HepG2 (cell line): ENCODE measurements around the gene CDC42EP1. TPM values are rescaled to one million over a fixed set of nuclear protein-coding genes. Genes with fewer than 3 reads are reported as not detected.

Experiments used
- ATAC-seq: fragments of 200-7000 bp; cut with Tn5 transposase; 3 replicates; pipeline ENCODE4 v1.9.1; 2020; ENCODE audit warnings: mild to moderate bottlenecking, moderate library complexity
- BruUV-seq: library from RNA; stranded (reverse); fragments of 400-500 nt; replicated peaks from 2 replicates; lab custom pipeline; 2021; lab: Mats Ljungman, UMichigan
- CTCF ChIA-PET: fragments of 300-600 bp; formaldehyde crosslinking; extraction: SDS; loops from one replicate; lab custom pipeline; 2021; ENCODE audit warnings: low total read pairs, inconsistent platforms, low intra/inter-chr PET ratio; lab: Yijun Ruan, JAX
- POLR2A ChIA-PET: fragments of 350-600 bp; sonication (Branson Sonifier 250); formaldehyde crosslinking; loops from one replicate; lab custom pipeline; 2020; ENCODE audit warnings: antibody characterized with exemption, inconsistent platforms; lab: Yijun Ruan, JAX
- DNase-seq: peaks from one replicate; pipeline ENCODE4 v3.0.0-alpha.2; 2015; ENCODE audit warnings: low spot score
- FAIRE-seq: peaks from 3 replicates; lab custom pipeline; 2011; peaks lifted over from hg19 to GRCh38; lab: Jason Lieb, UNC
- H2AFZ ChIP-seq: one replicate; pipeline ENCODE4 v1.6.1; 2011; ENCODE audit warnings: low read length, inconsistent platforms
- H3K27ac ChIP-seq: fragments of 300-600 bp; 3 replicates; pipeline ENCODE4 v1.8.0; 2011; ENCODE audit warnings: mixed run types, mild to moderate bottlenecking, mixed read lengths, low read length, inconsistent platforms; ENCODE audit not compliant: insufficient read depth; ENCODE audit errors: extremely low read length
- H3K27me3 ChIP-seq, 2 experiments: fragments of 200-600 bp in 1 of 2; 2 replicates in 1 of 2; 3 replicates in 1 of 2; pipeline versions ENCODE4 v1.6.0 to v1.8.0; 2011; ENCODE audit warnings: low read length in 2 of 2, mild to moderate bottlenecking in 2 of 2, moderate library complexity in 2 of 2, inconsistent platforms in 1 of 2; ENCODE audit not compliant: insufficient read depth in 2 of 2, control insufficient read depth in 1 of 2
- H3K36me3 ChIP-seq, 2 experiments: fragments of 200-600 bp in 1 of 2; replicated peaks in 1 of 2; 2 replicates in 1 of 2; 3 replicates in 1 of 2; pipeline versions ENCODE4 v1.5.1 to v1.8.0; 2011; ENCODE audit warnings: low read length in 2 of 2, inconsistent platforms in 1 of 2; ENCODE audit not compliant: insufficient read depth in 2 of 2, control insufficient read depth in 1 of 2
- H3K4me1 ChIP-seq: 2 replicates; pipeline ENCODE4 v1.5.1; 2012; ENCODE audit warnings: low read length, inconsistent platforms; ENCODE audit not compliant: insufficient read depth
- H3K4me2 ChIP-seq: 2 replicates; pipeline ENCODE4 v1.6.0; 2011; ENCODE audit warnings: low read depth, low read length, inconsistent platforms
- H3K4me3 ChIP-seq, 3 experiments: fragments of 200-600 bp in 1 of 3; sonication (generic), shearing (Covaris generic) in 1 of 3; replicated peaks in 1 of 3; 2 replicates each; pipeline ENCODE4 v1.5.1; 2011 to 2016; ENCODE audit warnings: low read length in 3 of 3, inconsistent platforms in 2 of 3, low read depth in 2 of 3, mild to moderate bottlenecking in 2 of 3, control low read depth in 1 of 3, mixed read lengths in 1 of 3; ENCODE audit not compliant: insufficient read depth in 1 of 3
- H3K79me2 ChIP-seq: one replicate; pipeline ENCODE4 v1.6.1; 2011; ENCODE audit warnings: low read length, inconsistent platforms; ENCODE audit not compliant: insufficient read depth
- H3K9ac ChIP-seq: 2 replicates; pipeline ENCODE4 v1.6.0; 2011; ENCODE audit warnings: mild to moderate bottlenecking, low read depth, low read length, inconsistent platforms; ENCODE audit not compliant: insufficient read depth
- H3K9me3 ChIP-seq: 2 replicates; pipeline ENCODE4 v1.5.1; 2012; ENCODE audit warnings: mild to moderate bottlenecking, low read length
- H4K20me1 ChIP-seq: 2 replicates; pipeline ENCODE4 v1.6.0; 2011; ENCODE audit warnings: inconsistent platforms, mild to moderate bottlenecking, low read length, moderate library complexity; ENCODE audit not compliant: insufficient read depth
- AGO1 ChIP-seq: fragments of 200-400 bp; formaldehyde crosslinking; IDR thresholded peaks from 2 replicates; pipeline ENCODE4 v1.6.1; 2017; ENCODE audit warnings: mild to moderate bottlenecking, low read depth, low read length, moderate library complexity; ENCODE audit not compliant: poor library complexity, severe bottlenecking
- AGO2 ChIP-seq: fragments of 200-400 bp; formaldehyde crosslinking; optimal IDR thresholded peaks from 2 replicates; pipeline ENCODE3; 2017; ENCODE audit warnings: mild to moderate bottlenecking, low read depth, low read length, moderate library complexity
- ELK4 ChIP-seq: sonication (generic); formaldehyde crosslinking; IDR thresholded peaks from 2 replicates; pipeline ENCODE4 v1.9.0; 2021; ENCODE audit warnings: missing genetic modification reagents, borderline replicate concordance
- HNRNPL ChIP-seq: fragments of 200-400 bp; formaldehyde crosslinking; IDR thresholded peaks from 2 replicates; pipeline ENCODE4 v1.6.1; 2017; ENCODE audit warnings: mild to moderate bottlenecking, low read depth, low read length
- KDM2A ChIP-seq: sonication (generic); formaldehyde crosslinking; IDR thresholded peaks from 2 replicates; pipeline ENCODE4 v1.4.0; 2020; ENCODE audit warnings: low read depth, missing genetic modification reagents, borderline replicate concordance
- KLF13 ChIP-seq: sonication (generic); formaldehyde crosslinking; IDR thresholded peaks from 2 replicates; pipeline ENCODE4 v1.4.0; 2020; ENCODE audit warnings: mild to moderate bottlenecking, missing genetic modification reagents
- POLR2A ChIP-seq, 2 experiments: IDR thresholded peaks; 2 replicates each; pipeline ENCODE4 v1.6.1; 2011; ENCODE audit warnings: low read depth in 2 of 2, low read length in 2 of 2, mild to moderate bottlenecking in 1 of 2, moderate library complexity in 1 of 2; ENCODE audit not compliant: insufficient read depth in 1 of 2
- RBM22 ChIP-seq: fragments of 200-400 bp; formaldehyde crosslinking; optimal IDR thresholded peaks from 2 replicates; pipeline ENCODE3; 2017; ENCODE audit warnings: mild to moderate bottlenecking, low read length, moderate library complexity
- ZNF629 ChIP-seq: sonication (generic); formaldehyde crosslinking; conservative IDR thresholded peaks from 2 replicates; pipeline ENCODE4 v1.5.0; 2020; ENCODE audit warnings: missing genetic modification reagents
- WGBS: methylation state at CpG from one replicate; pipeline ENCODE4 v1.1.6; 2017; ENCODE audit warnings: low lambda C conversion rate; 5-methylcytosine and 5-hydroxymethylcytosine counted together
- in situ Hi-C: cut with HindIII; loops from 2 replicates; pipeline ENCODE4 v1.10.0; 2017; ENCODE audit warnings: low pct_unique_long_range_greater_than_20kb; ENCODE audit not compliant: extremely low pct_ligation_motif_present
- intact Hi-C: fragments of 100-400 bp; cut with micrococcal nuclease; formaldehyde crosslinking; loops from one replicate; pipeline ENCODE4 v1.10.0; 2022; ENCODE audit not compliant: unreplicated experiment
- polyA plus RNA-seq, 8 experiments: library from polyadenylated mRNA; depleted of rRNA in 3 of 8; stranded (reverse) in 7 of 8; unstranded in 1 of 8; fragments of >200 nt; fragmentation: Illumina TruSeq in 4 of 8; extraction: Trizol in 4 of 8; gene quantifications; 2 replicates each; pipeline versions ENCODE4 v1.2.1 to v1.2.3, GENCODE V29; 2011 to 2016; ENCODE audit warnings: low read depth in 4 of 8, missing spikeins in 1 of 8, mixed read lengths in 1 of 8; ENCODE audit not compliant: insufficient read depth in 1 of 8
- total RNA-seq, 5 experiments: library from RNA; depleted of rRNA; stranded (reverse); fragments of >200 nt; fragmentation: Illumina TruSeq; extraction: Trizol; gene quantifications; 2 replicates each; pipeline ENCODE4 v1.2.3, GENCODE V29; 2016; ENCODE audit warnings: low read depth in 1 of 5

CDC42EP1 gene
- total and polyA plus RNA-seq, 2 of the 13 experiments (the other 11 are each of a cell fraction or from before 2014, with no cell fraction given), result 17.1 to 29.5 TPM

- intact Hi-C loops (no loop called here), in situ Hi-C loops (loop anchor here (5.0 kb wide), 1 partner anchor 34 kb away; no protein-coding TSS in a partner anchor)
- no peaks in the 10 kb centered on the region for H3K27me3 ChIP-seq
- H3K4me2 ChIP-seq, result no peak overlapping the region
- peak; percentile 53; the same call in 1 of the 2 replicates for TF ChIP-seq HNRNPL
- no peak for TF ChIP-seq KLF13 (CRISPR knock-in tag)
- TF ChIP-seq KDM2A, result no peak
- peak; percentile 78 for TF ChIP-seq AGO1
- TF ChIP-seq RBM22, result peak; percentile 53
- TF ChIP-seq POLR2A (IDR thresholded peaks at IDR 0.05; ENCODE audit: insufficient read depth in 1 of 2, low read depth in 2 of 2, low read length in 2 of 2), result peak in 1 of 2 experiments; percentile 45; a peak in 1 of 4 replicates
- TF ChIP-seq AGO2, result peak; percentile 56
- no peak for TF ChIP-seq ZNF629 (CRISPR knock-in tag)
- no peak for TF ChIP-seq ELK4
- peaks cover 68% of the 10 kb centered on the region for H3K4me1 ChIP-seq
- peaks cover 19% of the 10 kb centered on the region; the same call in 1 of the 2 replicates for H4K20me1 ChIP-seq
- peak; percentile 2; the same call in 1 of the 3 replicates for ATAC-seq
- H2AFZ ChIP-seq, result no peak overlapping the region
- FAIRE-seq, result no peak
- ChIA-PET CTCF (interaction anchor here (1.8 kb wide), 1 partner anchor 33 kb away, joined by 4 read pairs; no protein-coding TSS in a partner anchor), POLR2A (interaction anchor here (0.8 to 17.5 kb wide), 9 partner anchors 9 to 59 kb away, joined by 3 to 976 read pairs (median 10); partner anchors contain the start of genes GGA1 and LGALS2)
- H3K9ac ChIP-seq, result no peak overlapping the region
- H3K4me3 ChIP-seq, result no peak overlapping the region
- H3K9me3 ChIP-seq, result no peaks in the 10 kb centered on the region
- no TSS peak for BruUV-seq
- peaks cover 9 to 17% of the 10 kb centered on the region in 2 experiments for H3K36me3 ChIP-seq
- no peak for DNase-seq
- WGBS, result 94% methylated on average over 15 of the region's 16 CpGs
- H3K27ac ChIP-seq, result no peak overlapping the region
- H3K79me2 ChIP-seq, result peaks cover 5% of the 10 kb centered on the region
Observed at GRCh38 chr22:37571258-37571991, 11.1 kb downstream of the CDC42EP1 start.
